SU-DHL-6 (cell line): ENCODE measurements around the gene MT1A.

Source experiments
- EZH2phosphoT487 ChIP-seq: fragments of 200-600 bp; sonication (generic), shearing (Covaris generic); conservative IDR thresholded peaks from 2 replicates; pipeline ENCODE4 v1.6.1; 2018; ENCODE audit warnings: mild to moderate bottlenecking, antibody characterized with exemption, low read length, moderate library complexity, mixed read lengths
- TF ChIP-seq, protein P1 (sequence below): fragments of 200-600 bp; sonication (generic); IDR thresholded peaks from one replicate; pipeline ENCODE4 v1.5.1; 2017; ENCODE audit warnings: antibody characterized with exemption, mild to moderate bottlenecking, low read length, moderate library complexity; ENCODE audit not compliant: insufficient read depth, poor library complexity, severe bottlenecking

DNA sequence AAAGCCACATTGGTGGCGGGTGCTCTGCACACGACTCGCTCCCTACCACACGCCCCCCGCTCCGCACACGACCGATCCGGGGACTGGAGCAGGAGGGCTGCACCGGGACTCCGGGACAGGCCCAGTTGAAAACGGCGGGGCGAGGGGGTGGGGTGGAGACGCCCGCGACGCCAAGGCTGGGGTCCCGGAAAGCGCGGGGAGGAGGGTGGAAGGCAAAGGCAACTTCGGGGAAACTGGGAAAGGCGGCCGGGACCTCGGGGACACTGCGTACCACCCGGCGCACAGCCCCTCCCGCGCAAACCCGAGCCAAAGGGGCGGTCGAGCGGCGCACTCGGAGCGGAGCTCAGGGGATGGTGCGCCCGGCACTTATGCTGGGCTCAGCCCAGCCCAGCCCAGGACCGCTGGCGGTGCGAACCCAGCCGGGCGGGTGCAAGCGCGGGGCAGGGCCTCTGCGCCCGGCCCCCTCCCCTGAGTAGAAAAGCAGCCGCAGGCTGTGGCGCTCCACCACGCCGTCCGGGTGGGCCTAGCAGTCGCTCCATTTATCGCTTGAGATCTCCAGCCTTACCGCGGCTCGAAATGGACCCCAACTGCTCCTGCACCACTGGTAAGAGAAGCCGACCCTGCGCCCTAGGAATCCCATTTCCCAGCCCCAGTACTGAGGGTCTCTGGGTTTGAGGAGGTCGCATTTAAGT lies 6.2 kb upstream of the MT1A start, which contains the start of gene MT1M:
- TF ChIP-seq, protein P1, sequence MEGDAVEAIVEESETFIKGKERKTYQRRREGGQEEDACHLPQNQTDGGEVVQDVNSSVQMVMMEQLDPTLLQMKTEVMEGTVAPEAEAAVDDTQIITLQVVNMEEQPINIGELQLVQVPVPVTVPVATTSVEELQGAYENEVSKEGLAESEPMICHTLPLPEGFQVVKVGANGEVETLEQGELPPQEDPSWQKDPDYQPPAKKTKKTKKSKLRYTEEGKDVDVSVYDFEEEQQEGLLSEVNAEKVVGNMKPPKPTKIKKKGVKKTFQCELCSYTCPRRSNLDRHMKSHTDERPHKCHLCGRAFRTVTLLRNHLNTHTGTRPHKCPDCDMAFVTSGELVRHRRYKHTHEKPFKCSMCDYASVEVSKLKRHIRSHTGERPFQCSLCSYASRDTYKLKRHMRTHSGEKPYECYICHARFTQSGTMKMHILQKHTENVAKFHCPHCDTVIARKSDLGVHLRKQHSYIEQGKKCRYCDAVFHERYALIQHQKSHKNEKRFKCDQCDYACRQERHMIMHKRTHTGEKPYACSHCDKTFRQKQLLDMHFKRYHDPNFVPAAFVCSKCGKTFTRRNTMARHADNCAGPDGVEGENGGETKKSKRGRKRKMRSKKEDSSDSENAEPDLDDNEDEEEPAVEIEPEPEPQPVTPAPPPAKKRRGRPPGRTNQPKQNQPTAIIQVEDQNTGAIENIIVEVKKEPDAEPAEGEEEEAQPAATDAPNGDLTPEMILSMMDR: no peak
- no peak for TF ChIP-seq EZH2phosphoT487
